Measurements from ENCODE around the gene ASAP2.

GRCh38 chr2:9284521-9285297 lies 78.1 kb downstream of the ASAP2 start:
- TF ChIP-seq CTCF (IDR thresholded peaks at IDR 0.05; ENCODE audit: low read length), result no peak
- TF ChIP-seq EZH2 (IDR thresholded peaks at IDR 0.05; ENCODE audit: borderline replicate concordance, low read length), result no peak
